ENCODE results near the gene ZNF710.

Gene ZNF710

GRCh38 chr15:90040618-90041017 lies 39.5 kb downstream of the ZNF710 start:
- DNase-seq: no peak

DNA sequence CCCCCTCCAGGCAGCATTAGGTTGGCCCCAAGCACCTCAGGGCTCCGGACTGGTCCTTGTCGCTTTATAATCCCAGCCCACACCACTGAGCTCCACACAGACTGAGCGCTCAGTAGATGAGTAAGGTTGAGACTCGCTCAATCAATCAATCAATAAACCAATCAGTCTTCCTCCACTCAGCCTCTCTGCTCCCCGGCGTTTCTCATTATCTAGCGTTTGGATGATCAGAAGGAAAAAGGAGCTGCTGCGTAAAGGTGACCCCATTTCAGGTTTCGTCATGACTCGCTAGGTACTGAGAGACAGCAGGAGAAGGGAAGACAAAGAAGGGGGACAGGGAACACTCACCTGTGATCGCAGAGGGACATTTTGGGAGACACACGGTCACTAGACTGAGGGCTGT lies 41.2 kb downstream of the ZNF710 start:
- DNase-seq: no peak

DNA sequence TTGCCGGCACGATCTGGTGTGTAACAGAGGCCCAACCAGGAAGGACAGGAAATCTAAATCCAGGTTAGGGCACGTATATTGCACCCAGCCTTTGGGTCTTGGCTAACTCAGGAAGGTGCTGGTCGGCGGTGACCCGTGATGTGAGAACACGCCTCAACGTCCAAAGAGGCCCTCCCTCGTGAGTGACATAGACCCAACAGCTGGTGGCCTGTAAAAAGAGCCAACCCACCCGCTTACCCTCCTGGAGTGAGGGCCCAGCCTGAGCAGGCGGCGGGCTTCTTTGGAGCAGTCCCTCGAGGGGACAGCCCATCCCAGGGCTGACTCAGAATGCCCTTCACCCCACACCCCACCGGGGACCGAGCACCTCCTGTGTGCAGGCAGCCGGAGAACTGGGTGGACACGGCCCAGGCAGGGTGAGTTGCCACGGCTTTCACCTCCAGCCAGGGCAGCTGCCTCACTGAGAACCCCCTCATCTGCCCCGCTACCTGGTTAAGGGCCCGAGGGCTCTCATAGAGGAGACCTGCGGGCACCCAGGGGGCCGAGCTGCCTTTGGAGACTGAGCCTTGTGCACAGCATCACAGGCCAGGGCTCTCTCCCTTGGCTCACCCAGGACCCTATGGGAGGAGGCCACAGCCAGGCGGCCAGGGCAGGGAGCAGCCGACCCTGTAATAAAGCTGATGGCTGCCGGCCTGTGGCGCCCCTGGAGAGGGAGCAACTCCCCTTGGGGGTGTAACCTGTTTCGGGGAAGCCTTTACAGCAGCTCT lies 41.8 kb downstream of the ZNF710 start:
- DNase-seq: no peak

DNA sequence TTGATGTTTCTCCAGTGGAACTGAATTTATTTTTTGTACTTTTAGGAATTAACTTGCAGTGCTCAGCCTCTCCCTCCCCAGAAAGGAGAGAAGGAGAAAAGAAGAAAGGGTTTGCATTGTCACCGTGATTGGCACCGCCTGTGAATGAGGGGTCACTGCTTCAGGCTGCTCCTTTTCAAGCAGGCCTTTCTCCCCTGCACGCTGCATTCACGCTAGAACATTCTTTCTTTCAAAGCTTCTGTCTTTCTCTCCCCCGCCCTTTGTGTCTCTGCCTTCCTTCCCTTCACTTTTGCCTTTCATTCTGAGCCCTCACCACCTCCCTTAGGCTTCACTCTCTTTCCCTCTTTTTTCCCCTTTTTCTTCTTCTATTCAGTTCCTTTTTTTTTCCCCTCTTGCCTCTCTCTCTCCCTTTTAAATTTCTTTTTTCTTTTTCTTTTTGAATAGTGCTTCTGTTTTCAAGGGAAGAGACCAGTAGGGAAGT lies 42.4 kb downstream of the ZNF710 start:
- no peak for DNase-seq

DNA sequence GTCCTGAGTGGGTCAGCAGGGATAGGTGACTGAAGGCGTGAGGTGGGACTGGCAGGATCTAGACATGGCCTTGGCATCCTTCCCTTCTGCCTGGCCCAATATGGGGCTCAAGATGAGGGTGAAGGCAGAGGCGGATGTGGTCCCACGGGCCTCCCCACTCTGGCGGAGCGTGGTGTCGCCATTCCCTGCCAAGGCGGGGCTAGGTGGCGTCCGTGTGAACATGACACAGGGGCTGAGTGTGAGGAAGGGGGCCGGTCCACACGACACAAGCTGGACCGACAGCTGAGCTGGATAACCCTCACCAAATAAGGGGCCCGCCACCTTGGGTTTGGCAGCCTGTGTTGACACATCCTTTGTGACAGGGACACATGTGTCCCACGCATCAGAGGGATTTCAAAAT lies 43.1 kb downstream of the ZNF710 start:
- DNase-seq: no peak

DNA sequence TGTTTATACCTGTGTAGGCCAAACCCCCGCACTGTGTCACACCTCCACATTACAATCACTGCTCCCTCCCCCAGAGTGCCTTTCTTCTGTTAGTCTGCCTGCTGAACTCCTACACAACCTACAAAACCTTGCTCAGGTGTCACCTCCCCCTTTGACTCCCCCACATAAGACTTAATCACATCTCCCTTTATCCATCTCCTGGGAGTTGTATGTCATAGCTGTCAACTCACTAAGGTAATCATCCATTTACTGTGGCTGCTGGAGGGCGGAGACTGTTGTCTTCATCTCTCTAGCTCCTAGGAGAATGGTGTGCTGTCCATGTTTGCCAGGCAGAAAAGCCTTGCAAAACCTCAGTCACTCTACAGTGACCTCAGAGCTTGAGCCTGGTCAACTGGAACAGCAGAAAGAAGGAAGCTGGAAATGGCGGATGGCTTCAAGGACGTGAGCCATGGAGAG lies 43.8 kb downstream of the ZNF710 start:
- no peak for DNase-seq

GRCh38 chr15:90046289-90046688 lies 45.2 kb downstream of the ZNF710 start:
- DNase-seq: no peak

DNA sequence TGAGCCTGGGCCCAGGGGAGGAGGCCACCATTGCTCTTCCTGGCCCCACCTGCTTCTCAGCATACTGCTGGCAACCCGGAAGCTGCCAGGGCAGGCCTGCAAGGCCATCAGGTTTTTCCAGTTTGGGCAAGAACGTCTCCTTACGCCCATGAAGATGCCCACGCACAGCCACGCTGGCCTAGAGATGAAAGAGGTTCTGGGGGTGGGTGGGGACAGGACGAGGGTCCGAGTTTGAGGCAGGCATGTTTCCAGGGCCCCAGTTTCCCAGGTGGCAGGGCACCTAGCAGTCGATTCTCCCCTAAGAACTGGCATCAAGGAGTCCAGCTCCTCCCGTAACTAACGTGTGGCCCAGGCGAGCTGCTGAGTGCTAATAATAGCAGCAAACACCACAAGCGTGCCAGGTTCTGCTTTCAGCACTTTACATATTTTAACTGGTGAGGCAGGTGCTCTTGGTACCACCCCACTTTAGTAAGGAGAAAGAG lies 45.8 kb downstream of the ZNF710 start:
- peak; percentile 64 for DNase-seq

DNA sequence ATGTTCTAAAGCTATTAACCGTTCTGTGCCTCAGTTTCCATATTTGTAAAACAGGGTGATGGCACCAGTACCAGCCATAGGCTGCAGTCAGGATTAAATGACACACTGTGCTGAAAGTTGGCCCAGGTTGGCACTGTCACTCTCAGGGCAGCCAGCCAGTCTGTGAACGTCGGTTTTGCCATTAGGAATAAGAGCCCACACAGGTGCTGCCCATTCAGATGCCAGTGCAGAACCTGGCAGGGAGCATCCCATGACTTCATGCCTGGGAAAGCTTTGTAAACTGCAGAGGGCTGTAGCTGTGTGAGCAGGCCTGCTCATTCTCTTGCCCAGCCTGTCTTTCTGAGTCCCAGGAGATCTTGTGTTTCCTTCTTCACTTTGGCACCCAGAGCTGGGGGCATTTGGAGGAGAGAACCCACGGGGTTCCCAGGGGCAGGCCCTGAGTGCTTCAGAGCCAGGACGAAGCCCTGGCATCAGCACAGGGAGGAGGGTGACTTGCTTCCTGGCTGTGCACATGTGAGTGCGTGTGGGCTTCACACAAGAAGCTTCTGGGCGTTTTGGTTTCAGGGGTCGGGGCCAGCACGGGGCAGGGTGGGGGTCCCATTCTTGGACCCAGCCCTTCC lies 46.9 kb downstream of the ZNF710 start:
- peak; percentile 51 for DNase-seq

DNA sequence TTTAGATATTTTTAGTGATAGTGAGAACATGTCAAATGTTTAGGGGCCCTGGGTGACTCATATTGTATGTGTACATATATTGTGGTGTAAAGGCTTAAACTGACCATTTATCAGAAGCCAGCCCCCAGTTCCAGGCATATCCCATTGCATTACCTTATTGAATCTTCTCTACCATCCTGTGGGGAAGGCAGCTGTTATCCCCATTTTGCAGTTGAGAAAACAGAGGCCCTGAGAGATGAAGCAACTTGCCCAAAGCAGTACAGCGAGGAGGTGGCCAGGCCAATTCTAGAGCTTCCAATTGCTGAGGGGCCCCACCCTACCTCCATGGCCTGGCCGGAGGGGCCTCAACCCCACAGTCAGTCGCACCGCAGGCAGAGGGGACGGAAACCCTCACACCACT lies 47.9 kb downstream of the ZNF710 start:
- DNase-seq: no peak

DNA sequence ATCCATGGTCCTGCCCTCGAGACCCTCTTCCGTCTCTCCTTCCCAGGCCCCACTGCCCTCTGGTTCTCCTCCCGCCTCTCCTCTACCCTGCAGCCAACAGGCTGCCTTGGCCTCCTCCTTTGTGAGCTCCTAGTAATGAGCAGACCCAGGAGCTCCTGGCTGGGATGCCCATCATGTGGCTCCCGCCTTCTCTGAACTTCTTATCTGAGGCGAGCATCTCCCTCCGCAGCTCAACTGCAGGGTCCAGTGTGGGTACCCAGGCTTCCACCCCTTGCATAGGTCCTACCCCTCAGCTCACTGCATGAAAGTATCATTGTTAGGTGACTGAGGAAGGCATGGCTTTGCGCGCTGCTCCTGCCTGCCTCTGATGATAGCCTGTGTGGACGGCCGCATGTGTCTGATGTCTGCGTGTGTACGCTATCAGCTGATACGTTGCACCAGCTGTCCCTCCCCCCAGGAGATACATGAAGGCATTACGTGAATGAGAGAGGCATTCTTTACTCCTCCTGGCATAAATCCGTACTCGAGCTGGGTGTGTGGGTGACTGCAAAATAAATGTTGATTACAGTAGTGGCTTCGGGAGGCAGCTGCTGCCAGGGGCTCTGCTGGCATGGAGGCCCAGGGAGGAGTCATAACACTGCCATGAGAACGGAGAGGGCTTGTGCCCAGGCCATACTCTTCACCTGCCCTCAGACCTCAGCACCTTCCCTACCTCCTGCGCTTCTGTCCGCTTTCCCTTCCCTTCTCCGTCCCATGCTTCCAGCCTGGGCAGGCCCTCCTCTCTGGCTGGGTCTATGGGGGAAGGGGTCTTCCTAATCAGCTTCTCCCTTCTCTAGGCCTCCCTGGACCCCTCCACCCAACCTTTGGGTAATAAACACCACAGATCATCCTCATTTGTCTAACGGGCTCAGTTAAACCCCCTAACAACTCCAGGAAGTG lies 48.8 kb downstream of the ZNF710 start:
- DNase-seq: no peak

GRCh38 chr15:90051874-90052273 lies 50.8 kb downstream of the ZNF710 start:
- DNase-seq: no peak

DNA sequence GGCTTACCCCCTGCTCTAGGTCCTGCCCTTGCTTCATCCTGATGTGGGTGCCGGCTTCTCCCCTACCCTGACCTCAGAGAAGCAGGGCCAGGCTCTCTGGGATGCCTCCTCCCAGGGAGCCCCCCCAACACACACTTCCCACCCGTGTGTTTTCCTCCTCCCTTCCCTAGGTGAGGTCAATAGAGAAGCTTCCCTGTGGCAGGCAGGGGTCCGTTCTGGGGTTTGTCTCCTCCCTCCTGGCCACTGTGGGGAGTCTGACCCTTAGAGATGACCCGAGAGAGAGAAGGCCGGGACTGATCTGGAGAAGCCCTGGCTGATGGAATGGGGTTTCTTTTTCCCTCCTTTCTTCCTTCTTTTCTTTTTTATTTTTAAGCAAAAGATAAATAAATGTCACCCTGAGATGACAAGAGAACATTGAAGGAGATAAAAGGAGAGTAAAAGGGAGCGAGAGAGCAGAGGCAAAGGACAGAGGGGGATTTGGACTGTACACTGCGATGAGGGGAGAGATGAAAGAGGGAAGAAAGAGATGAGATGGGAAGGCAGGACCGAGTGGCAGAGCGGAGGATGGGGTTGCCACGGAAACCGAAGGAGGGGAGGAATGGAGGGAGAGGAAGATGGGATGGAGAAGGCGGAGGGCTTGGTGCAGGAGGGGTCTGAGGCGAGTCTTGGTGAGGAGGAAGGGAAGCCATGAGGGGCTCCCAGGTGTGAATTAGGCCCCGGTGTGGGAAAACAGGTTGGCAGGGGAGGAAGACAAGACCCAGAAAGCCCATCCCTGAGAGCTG lies 52.8 kb downstream of the ZNF710 start:
- no peak for DNase-seq

DNA sequence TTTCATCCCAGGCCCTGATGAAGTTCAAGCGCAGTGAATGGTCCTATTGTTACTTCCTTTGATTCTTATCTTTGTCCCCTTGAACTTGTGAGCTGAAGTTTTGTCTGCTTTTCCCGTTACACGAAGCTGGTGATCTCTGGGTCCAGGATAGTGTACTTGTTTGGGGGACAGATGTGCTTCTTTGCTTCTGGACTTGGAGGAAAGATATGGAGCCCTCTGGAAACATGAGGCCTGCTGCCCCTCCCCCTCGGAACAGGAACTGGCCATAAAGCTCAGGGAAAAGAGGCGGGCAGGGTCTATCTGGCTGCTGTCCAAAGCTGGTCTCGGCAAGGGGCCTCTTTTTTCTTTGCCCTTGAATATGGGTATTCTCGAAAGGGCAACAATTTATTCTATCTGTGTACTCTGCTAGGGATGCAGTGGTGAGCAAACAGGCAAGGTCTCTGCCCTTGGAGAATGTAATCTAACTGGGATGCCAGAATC lies 53.5 kb downstream of the ZNF710 start:
- DNase-seq: no peak

DNA sequence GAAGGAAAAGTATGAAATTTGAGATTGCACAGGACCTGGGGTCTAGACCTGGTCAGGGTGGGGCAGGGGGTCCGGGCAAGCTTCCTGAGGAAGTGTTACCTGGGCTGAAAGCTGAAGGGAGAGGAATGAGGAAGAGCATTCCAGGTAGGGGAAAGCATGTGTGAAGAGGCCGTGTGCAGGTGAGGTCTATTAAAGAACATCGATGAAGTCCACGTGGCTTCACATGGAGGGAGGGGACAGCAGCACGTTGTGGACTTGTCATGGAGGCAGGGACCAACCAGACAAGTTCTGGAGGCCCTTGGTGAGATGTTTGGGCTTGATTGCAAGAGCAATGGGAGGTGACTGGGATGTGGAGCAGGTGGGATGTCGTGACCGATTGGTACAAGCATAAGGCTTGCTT lies 54.1 kb downstream of the ZNF710 start:
- DNase-seq: no peak

GRCh38 chr15:90056529-90056928 lies 55.4 kb downstream of the ZNF710 start:
- DNase-seq: no peak

DNA sequence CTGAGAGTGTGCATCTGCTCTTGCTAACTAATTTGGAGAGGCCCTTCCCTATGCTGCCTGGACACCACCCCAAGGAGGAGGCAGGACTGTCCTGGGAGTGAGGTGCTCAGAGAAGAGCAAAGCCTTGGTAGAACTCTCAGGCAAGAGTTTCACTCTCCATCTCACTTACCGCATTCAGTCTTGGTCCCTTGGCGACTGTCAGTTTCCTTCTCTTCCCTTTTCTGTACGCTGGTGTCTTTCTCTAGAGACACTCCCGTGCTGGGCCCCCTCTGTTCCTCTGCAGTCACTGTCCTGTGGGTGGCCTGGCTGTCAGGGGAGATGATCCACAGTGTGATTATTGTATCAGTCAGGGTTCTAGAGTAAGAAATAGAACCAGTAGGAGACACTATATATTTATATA lies 57.2 kb downstream of the ZNF710 start:
- DNase-seq: no peak

GRCh38 chr15:90058775-90059174 lies 57.7 kb downstream of the ZNF710 start:
- DNase-seq: no peak

GRCh38 chr15:90059208-90059985 lies 58.3 kb downstream of the ZNF710 start:
- peak; percentile 15 for DNase-seq

GRCh38 chr15:90060797-90061196 lies 59.7 kb downstream of the ZNF710 start:
- DNase-seq: no peak

- DNase-seq: peak; percentile 83
These were observed 60.9 kb downstream of the ZNF710 start for GRCh38 chr15:90062023-90062442.

Data from NCI-H2029 (cell line).